Tibial nerve (tissue), 3 donors: Measurements from ENCODE around the gene YTHDF1.

Source experiments
- POLR2A ChIP-seq, 2 donors: fragments of 450-650 bp; IDR thresholded peaks; one replicate each; pipeline ENCODE4 v1.6.1; 2017; ENCODE audit warnings: antibody characterized with exemption in 2 of 2, mild to moderate bottlenecking in 2 of 2, moderate library complexity in 2 of 2
- TF ChIP-seq, protein P1 (sequence below), 5 experiments: fragments of 200-600 bp in 3 of 5; fragments of 450-650 bp in 2 of 5; sonication (generic) in 3 of 5; IDR thresholded peaks; one replicate each; pipeline ENCODE4 v1.5.1; 2016 to 2019; ENCODE audit warnings: antibody characterized with exemption in 5 of 5, mild to moderate bottlenecking in 3 of 5, moderate library complexity in 2 of 5

DNA sequence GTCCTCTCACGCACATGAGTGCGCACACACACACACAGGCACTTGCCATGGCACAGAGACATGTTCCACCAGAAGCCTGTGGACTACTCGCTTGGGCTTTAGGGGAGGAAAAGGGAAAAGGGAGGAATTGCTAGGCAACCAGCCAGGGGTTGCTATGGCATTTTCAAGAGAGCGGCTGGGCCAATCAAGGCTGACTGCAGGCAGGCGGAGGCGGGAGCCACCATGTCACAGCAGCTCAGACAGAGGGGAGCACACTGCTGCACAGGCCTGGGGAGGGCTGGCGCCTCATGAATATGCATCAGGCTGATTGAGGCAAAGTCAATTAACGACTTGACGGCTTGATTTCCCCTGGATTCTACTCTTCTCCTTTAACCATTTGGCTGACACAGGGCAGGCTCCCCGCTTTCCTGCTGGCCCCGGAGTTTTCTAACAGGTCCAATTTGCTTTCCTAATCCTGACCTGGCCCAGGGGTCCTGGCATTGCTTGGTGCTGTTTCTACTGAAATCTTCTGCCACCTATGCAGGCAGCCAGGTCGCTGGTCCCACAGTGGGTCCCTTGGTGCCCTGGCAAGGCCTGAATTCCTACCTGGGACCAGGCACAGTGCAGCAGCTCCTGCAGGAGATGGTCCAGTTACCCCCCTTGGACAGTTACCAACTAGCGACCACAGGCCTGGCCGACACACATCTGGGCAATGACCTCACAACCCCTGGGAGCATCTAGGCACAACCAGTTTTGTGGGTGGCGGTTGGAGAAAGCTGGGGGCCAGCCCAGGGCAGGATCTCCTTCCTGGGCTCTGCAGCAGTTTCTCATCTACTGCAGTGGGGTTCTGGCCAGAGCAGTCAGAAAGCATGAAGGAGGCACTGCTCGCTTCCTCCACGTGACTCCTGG, 52.1 kb downstream of the YTHDF1 start:
- TF ChIP-seq, protein P1, sequence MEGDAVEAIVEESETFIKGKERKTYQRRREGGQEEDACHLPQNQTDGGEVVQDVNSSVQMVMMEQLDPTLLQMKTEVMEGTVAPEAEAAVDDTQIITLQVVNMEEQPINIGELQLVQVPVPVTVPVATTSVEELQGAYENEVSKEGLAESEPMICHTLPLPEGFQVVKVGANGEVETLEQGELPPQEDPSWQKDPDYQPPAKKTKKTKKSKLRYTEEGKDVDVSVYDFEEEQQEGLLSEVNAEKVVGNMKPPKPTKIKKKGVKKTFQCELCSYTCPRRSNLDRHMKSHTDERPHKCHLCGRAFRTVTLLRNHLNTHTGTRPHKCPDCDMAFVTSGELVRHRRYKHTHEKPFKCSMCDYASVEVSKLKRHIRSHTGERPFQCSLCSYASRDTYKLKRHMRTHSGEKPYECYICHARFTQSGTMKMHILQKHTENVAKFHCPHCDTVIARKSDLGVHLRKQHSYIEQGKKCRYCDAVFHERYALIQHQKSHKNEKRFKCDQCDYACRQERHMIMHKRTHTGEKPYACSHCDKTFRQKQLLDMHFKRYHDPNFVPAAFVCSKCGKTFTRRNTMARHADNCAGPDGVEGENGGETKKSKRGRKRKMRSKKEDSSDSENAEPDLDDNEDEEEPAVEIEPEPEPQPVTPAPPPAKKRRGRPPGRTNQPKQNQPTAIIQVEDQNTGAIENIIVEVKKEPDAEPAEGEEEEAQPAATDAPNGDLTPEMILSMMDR (IDR thresholded peaks at IDR 0.05) = no peak
- TF ChIP-seq POLR2A (IDR thresholded peaks at IDR 0.05) = no peak
